HEK293 (cell line): ENCODE data around the gene SCIN.

Source experiments
- BCL11A ChIP-seq: fragments of 450-650 bp; formaldehyde crosslinking; IDR thresholded peaks from 2 replicates; pipeline ENCODE4 v1.5.1; 2016; ENCODE audit warnings: low read depth, missing biosample characterization, missing genetic modification characterization
- BCL11B ChIP-seq: fragments of 450-650 bp; formaldehyde crosslinking; IDR thresholded peaks from 2 replicates; pipeline ENCODE4 v1.5.1; 2016; ENCODE audit warnings: low read depth, missing biosample characterization, missing genetic modification characterization
- GFI1B ChIP-seq: fragments of 450-650 bp; formaldehyde crosslinking; IDR thresholded peaks from 2 replicates; pipeline ENCODE4 v1.5.1; 2016; ENCODE audit warnings: missing biosample characterization, missing genetic modification characterization
- GLI4 ChIP-seq: fragments of 450-650 bp; formaldehyde crosslinking; IDR thresholded peaks from 2 replicates; pipeline ENCODE4 v1.5.1; 2016; ENCODE audit warnings: missing biosample characterization, missing genetic modification characterization
- GLIS1 ChIP-seq: fragments of 450-650 bp; formaldehyde crosslinking; IDR thresholded peaks from 2 replicates; pipeline ENCODE4 v1.5.1; 2016; ENCODE audit warnings: missing biosample characterization, missing genetic modification characterization
- HOXD13 ChIP-seq: sonication (generic); formaldehyde crosslinking; IDR thresholded peaks from 2 replicates; pipeline ENCODE4 v1.8.0; 2022; ENCODE audit warnings: missing genetic modification reagents, borderline replicate concordance
- KLF10 ChIP-seq: fragments of 450-650 bp; IDR thresholded peaks from 2 replicates; pipeline ENCODE4 v1.5.1; 2018; ENCODE audit warnings: missing biosample characterization, mild to moderate bottlenecking, missing genetic modification characterization
- ZBTB20 ChIP-seq: fragments of 450-650 bp; formaldehyde crosslinking; IDR thresholded peaks from 2 replicates; pipeline ENCODE4 v1.5.1; 2016; ENCODE audit warnings: missing biosample characterization, missing genetic modification characterization
- ZNF112 ChIP-seq: fragments of 450-650 bp; formaldehyde crosslinking; IDR thresholded peaks from 2 replicates; pipeline ENCODE4 v1.5.0; 2017; ENCODE audit warnings: missing biosample characterization, missing genetic modification characterization
- ZNF132 ChIP-seq: fragments of 450-650 bp; formaldehyde crosslinking; IDR thresholded peaks from 2 replicates; pipeline ENCODE4 v1.5.1; 2017; ENCODE audit warnings: missing biosample characterization, missing genetic modification characterization, borderline replicate concordance
- ZNF138 ChIP-seq: fragments of 450-650 bp; formaldehyde crosslinking; IDR thresholded peaks from 2 replicates; pipeline ENCODE4 v1.5.1; 2016; ENCODE audit warnings: missing biosample characterization, missing genetic modification characterization, borderline replicate concordance
- ZNF157 ChIP-seq: fragments of 450-650 bp; formaldehyde crosslinking; IDR thresholded peaks from 2 replicates; pipeline ENCODE4 v1.5.1; 2016; ENCODE audit warnings: missing biosample characterization, missing genetic modification characterization
- ZNF175 ChIP-seq: fragments of 450-650 bp; formaldehyde crosslinking; IDR thresholded peaks from 2 replicates; pipeline ENCODE4 v1.5.1; 2016; ENCODE audit warnings: missing biosample characterization, missing genetic modification characterization
- ZNF221 ChIP-seq: fragments of 450-650 bp; formaldehyde crosslinking; IDR thresholded peaks from 2 replicates; pipeline ENCODE4 v1.5.1; 2017; ENCODE audit warnings: missing biosample characterization, missing genetic modification characterization, borderline replicate concordance
- ZNF239 ChIP-seq: fragments of 450-650 bp; formaldehyde crosslinking; IDR thresholded peaks from 2 replicates; pipeline ENCODE4 v1.5.1; 2016; ENCODE audit warnings: missing biosample characterization, missing genetic modification characterization
- ZNF248 ChIP-seq: fragments of 450-650 bp; formaldehyde crosslinking; IDR thresholded peaks from 2 replicates; pipeline ENCODE4 v1.5.1; 2017; ENCODE audit warnings: missing biosample characterization, missing genetic modification characterization
- ZNF426 ChIP-seq: fragments of 450-650 bp; formaldehyde crosslinking; IDR thresholded peaks from 2 replicates; pipeline ENCODE4 v1.5.1; 2017; ENCODE audit warnings: missing biosample characterization, missing genetic modification characterization, mild to moderate bottlenecking, inconsistent platforms, moderate library complexity
- ZNF433 ChIP-seq: fragments of 450-650 bp; formaldehyde crosslinking; IDR thresholded peaks from 2 replicates; pipeline ENCODE4 v1.5.1; 2016; ENCODE audit warnings: missing biosample characterization, missing genetic modification characterization, low read depth
- ZNF473 ChIP-seq: fragments of 450-650 bp; formaldehyde crosslinking; IDR thresholded peaks from 2 replicates; pipeline ENCODE4 v1.5.1; 2017; ENCODE audit warnings: missing biosample characterization, missing genetic modification characterization
- ZNF510 ChIP-seq: fragments of 450-650 bp; formaldehyde crosslinking; IDR thresholded peaks from 2 replicates; pipeline ENCODE4 v1.5.1; 2018; ENCODE audit warnings: mild to moderate bottlenecking, missing genetic modification characterization, missing biosample characterization; ENCODE audit not compliant: insufficient replicate concordance
- ZNF561 ChIP-seq: fragments of 450-650 bp; IDR thresholded peaks from 2 replicates; pipeline ENCODE4 v1.5.1; 2018; ENCODE audit warnings: missing biosample characterization, missing genetic modification characterization, borderline replicate concordance
- ZNF585B ChIP-seq: fragments of 450-650 bp; formaldehyde crosslinking; IDR thresholded peaks from 2 replicates; pipeline ENCODE4 v1.5.1; 2016; ENCODE audit warnings: missing biosample characterization, missing genetic modification characterization
- ZNF707 ChIP-seq: fragments of 450-650 bp; formaldehyde crosslinking; IDR thresholded peaks from 2 replicates; pipeline ENCODE4 v1.5.1; 2016; ENCODE audit warnings: missing biosample characterization, missing genetic modification characterization
- TF ChIP-seq, protein P1 (sequence below): fragments of 450-650 bp; formaldehyde crosslinking; IDR thresholded peaks from 2 replicates; pipeline ENCODE4 v1.5.1; 2016; ENCODE audit warnings: missing biosample characterization, missing genetic modification characterization
- TF ChIP-seq, protein P2 (sequence below): fragments of 450-650 bp; formaldehyde crosslinking; IDR thresholded peaks from 2 replicates; pipeline ENCODE4 v1.5.1; 2016; ENCODE audit warnings: missing biosample characterization, missing genetic modification characterization
- TF ChIP-seq, protein P3 (sequence below): fragments of 450-650 bp; formaldehyde crosslinking; conservative IDR thresholded peaks from 2 replicates; pipeline ENCODE4 v1.5.1; 2016; ENCODE audit warnings: low read depth, missing biosample characterization, missing genetic modification characterization
- TF ChIP-seq, protein P4 (sequence below): fragments of 450-650 bp; formaldehyde crosslinking; IDR thresholded peaks from 2 replicates; pipeline ENCODE4 v1.5.1; 2016; ENCODE audit warnings: missing biosample characterization, missing genetic modification characterization, borderline replicate concordance
- TF ChIP-seq, protein P5 (sequence below): fragments of 450-650 bp; formaldehyde crosslinking; IDR thresholded peaks from 2 replicates; pipeline ENCODE4 v1.5.1; 2017; ENCODE audit warnings: missing biosample characterization, missing genetic modification characterization

Gene SCIN

DNA sequence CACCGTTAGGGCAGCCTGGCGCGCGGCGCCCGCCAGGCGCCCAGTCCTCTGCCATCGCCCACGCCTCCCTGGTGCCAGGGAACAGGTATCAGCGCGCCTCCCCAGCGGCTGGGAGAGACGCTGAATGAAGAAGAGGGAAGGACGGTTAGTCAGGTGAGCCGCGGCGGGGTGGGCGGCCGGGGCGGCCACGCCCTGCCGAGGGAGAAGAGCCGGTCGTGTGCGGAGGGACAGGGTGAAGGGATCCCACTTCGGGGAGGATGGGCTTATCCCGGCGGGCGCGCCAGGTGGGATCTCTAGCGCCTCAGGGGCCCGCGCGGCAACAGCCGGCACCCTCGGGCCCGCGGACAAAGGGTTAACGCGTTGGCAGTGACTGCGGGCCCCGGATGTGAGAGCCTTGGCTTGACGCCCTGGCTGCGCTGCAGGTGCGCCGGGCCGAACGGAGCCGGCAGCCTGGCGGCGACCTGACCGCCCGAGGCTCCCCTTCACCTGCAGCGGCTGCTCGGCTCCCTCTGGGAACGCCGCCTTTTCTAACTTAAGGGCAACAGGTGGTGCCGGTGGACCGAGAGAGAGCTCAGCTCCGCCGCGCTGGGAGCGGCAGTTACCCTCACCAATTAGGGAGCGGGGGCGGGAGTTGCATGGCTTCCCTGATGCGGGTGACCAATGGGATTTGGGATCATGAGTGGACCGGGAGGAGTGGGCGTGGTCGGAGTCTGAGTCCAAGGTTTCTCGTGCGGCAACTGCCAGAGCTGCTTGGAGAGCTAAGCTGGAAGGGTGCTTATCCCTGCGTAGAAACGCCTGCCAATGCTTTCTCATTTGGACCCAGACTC lies 116.6 kb downstream of the SCIN start, which contains the start of gene ARL4A (continued):
- TF ChIP-seq ZNF138 (tag by site-specific recombination), result no peak
- TF ChIP-seq, protein P1, sequence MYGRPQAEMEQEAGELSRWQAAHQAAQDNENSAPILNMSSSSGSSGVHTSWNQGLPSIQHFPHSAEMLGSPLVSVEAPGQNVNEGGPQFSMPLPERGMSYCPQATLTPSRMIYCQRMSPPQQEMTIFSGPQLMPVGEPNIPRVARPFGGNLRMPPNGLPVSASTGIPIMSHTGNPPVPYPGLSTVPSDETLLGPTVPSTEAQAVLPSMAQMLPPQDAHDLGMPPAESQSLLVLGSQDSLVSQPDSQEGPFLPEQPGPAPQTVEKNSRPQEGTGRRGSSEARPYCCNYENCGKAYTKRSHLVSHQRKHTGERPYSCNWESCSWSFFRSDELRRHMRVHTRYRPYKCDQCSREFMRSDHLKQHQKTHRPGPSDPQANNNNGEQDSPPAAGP (tag by site-specific recombination), result peak; percentile 56; the same call in 1 of the 2 replicates
- TF ChIP-seq ZNF239 (tag by site-specific recombination), result no peak
- no peak for TF ChIP-seq ZNF248 (tag by site-specific recombination)
- no peak for TF ChIP-seq ZNF585B (tag by site-specific recombination)
- TF ChIP-seq GLIS1 (tag by site-specific recombination), result no peak
- no peak for TF ChIP-seq ZNF157 (tag by site-specific recombination)
- TF ChIP-seq GLI4 (tag by site-specific recombination), result peak; percentile 54; the same call in 1 of the 2 replicates
- TF ChIP-seq ZNF112 (tag by site-specific recombination), result no peak
- no peak for TF ChIP-seq BCL11B (tag by site-specific recombination)
- TF ChIP-seq, protein P2, sequence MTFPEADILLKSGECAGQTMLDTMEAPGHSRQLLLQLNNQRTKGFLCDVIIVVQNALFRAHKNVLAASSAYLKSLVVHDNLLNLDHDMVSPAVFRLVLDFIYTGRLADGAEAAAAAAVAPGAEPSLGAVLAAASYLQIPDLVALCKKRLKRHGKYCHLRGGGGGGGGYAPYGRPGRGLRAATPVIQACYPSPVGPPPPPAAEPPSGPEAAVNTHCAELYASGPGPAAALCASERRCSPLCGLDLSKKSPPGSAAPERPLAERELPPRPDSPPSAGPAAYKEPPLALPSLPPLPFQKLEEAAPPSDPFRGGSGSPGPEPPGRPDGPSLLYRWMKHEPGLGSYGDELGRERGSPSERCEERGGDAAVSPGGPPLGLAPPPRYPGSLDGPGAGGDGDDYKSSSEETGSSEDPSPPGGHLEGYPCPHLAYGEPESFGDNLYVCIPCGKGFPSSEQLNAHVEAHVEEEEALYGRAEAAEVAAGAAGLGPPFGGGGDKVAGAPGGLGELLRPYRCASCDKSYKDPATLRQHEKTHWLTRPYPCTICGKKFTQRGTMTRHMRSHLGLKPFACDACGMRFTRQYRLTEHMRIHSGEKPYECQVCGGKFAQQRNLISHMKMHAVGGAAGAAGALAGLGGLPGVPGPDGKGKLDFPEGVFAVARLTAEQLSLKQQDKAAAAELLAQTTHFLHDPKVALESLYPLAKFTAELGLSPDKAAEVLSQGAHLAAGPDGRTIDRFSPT (tag by site-specific recombination), result peak; percentile 25
- peak; percentile 53; the same call in 1 of the 2 replicates for TF ChIP-seq ZBTB20 (tag by site-specific recombination)
- TF ChIP-seq, protein P3, sequence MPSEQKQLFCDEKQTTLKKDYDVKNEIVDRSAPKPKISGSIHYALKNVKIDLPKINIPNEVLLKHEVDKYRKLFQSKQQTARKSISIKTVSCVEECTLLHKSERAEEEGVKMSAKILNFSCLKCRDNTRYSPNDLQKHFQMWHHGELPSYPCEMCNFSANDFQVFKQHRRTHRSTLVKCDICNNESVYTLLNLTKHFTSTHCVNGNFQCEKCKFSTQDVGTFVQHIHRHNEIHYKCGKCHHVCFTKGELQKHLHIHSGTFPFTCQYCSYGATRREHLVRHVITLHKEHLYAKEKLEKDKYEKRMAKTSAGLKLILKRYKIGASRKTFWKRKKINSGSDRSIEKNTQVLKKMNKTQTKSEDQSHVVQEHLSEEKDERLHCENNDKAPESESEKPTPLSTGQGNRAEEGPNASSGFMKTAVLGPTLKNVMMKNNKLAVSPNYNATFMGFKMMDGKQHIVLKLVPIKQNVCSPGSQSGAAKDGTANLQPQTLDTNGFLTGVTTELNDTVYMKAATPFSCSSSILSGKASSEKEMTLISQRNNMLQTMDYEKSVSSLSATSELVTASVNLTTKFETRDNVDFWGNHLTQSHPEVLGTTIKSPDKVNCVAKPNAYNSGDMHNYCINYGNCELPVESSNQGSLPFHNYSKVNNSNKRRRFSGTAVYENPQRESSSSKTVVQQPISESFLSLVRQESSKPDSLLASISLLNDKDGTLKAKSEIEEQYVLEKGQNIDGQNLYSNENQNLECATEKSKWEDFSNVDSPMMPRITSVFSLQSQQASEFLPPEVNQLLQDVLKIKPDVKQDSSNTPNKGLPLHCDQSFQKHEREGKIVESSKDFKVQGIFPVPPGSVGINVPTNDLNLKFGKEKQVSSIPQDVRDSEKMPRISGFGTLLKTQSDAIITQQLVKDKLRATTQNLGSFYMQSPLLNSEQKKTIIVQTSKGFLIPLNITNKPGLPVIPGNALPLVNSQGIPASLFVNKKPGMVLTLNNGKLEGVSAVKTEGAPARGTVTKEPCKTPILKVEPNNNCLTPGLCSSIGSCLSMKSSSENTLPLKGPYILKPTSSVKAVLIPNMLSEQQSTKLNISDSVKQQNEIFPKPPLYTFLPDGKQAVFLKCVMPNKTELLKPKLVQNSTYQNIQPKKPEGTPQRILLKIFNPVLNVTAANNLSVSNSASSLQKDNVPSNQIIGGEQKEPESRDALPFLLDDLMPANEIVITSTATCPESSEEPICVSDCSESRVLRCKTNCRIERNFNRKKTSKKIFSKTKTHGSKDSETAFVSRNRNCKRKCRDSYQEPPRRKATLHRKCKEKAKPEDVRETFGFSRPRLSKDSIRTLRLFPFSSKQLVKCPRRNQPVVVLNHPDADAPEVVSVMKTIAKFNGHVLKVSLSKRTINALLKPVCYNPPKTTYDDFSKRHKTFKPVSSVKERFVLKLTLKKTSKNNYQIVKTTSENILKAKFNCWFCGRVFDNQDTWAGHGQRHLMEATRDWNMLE (tag by site-specific recombination), result no peak
- TF ChIP-seq, protein P4, sequence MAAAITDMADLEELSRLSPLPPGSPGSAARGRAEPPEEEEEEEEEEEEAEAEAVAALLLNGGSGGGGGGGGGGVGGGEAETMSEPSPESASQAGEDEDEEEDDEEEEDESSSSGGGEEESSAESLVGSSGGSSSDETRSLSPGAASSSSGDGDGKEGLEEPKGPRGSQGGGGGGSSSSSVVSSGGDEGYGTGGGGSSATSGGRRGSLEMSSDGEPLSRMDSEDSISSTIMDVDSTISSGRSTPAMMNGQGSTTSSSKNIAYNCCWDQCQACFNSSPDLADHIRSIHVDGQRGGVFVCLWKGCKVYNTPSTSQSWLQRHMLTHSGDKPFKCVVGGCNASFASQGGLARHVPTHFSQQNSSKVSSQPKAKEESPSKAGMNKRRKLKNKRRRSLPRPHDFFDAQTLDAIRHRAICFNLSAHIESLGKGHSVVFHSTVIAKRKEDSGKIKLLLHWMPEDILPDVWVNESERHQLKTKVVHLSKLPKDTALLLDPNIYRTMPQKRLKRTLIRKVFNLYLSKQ (tag by site-specific recombination), result no peak
- no peak for TF ChIP-seq ZNF426 (tag by site-specific recombination)
- TF ChIP-seq, protein P5, sequence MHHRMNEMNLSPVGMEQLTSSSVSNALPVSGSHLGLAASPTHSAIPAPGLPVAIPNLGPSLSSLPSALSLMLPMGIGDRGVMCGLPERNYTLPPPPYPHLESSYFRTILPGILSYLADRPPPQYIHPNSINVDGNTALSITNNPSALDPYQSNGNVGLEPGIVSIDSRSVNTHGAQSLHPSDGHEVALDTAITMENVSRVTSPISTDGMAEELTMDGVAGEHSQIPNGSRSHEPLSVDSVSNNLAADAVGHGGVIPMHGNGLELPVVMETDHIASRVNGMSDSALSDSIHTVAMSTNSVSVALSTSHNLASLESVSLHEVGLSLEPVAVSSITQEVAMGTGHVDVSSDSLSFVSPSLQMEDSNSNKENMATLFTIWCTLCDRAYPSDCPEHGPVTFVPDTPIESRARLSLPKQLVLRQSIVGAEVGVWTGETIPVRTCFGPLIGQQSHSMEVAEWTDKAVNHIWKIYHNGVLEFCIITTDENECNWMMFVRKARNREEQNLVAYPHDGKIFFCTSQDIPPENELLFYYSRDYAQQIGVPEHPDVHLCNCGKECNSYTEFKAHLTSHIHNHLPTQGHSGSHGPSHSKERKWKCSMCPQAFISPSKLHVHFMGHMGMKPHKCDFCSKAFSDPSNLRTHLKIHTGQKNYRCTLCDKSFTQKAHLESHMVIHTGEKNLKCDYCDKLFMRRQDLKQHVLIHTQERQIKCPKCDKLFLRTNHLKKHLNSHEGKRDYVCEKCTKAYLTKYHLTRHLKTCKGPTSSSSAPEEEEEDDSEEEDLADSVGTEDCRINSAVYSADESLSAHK (tag by site-specific recombination), result 0 out of 2 replicates have a peak, but pooled peaks have one; percentile 10
- TF ChIP-seq BCL11A (tag by site-specific recombination), result no peak
- no peak for TF ChIP-seq ZNF221 (tag by site-specific recombination)
- no peak for TF ChIP-seq GFI1B (tag by site-specific recombination)
- TF ChIP-seq ZNF132 (tag by site-specific recombination), result no peak
- TF ChIP-seq ZNF510 (tag by site-specific recombination), result no peak
- TF ChIP-seq ZNF175, result no peak
- TF ChIP-seq ZNF433, result no peak
- no peak for TF ChIP-seq KLF10 (tag by site-specific recombination)
- 0 out of 2 replicates have a peak, but pooled peaks have one; percentile 51 for TF ChIP-seq ZNF561
- TF ChIP-seq HOXD13, result no peak
- no peak for TF ChIP-seq ZNF473 (tag by site-specific recombination)
- no peak for TF ChIP-seq ZNF707
